Endothelial cell (in vitro differentiated cells): ENCODE data around the gene MAPK8IP2. TPM values are rescaled to one million over a fixed set of nuclear protein-coding genes. Genes with fewer than 3 reads are reported as not detected.

Experiments
- DNase-seq: peaks from one replicate; pipeline ENCODE4 v3.0.0; 2021; ENCODE audit warnings: low spot score
- H3K27ac Mint-ChIP-seq: one replicate; pipeline ENCODE4 v1.8.0; 2021; ENCODE audit warnings: mixed read lengths, inconsistent platforms; ENCODE audit not compliant: unreplicated experiment
- H3K27me3 Mint-ChIP-seq: one replicate; pipeline ENCODE4 v1.8.0; 2021; ENCODE audit warnings: mild to moderate bottlenecking, moderate library complexity, mixed read lengths, inconsistent platforms; ENCODE audit not compliant: unreplicated experiment
- H3K36me3 Mint-ChIP-seq: one replicate; pipeline ENCODE4 v1.8.0; 2021; ENCODE audit warnings: mild to moderate bottlenecking, low read depth, mixed read lengths, inconsistent platforms; ENCODE audit not compliant: unreplicated experiment
- H3K4me1 Mint-ChIP-seq: one replicate; pipeline ENCODE4 v1.8.0; 2021; ENCODE audit warnings: mild to moderate bottlenecking, mixed read lengths, inconsistent platforms; ENCODE audit not compliant: unreplicated experiment
- H3K4me3 Mint-ChIP-seq: one replicate; pipeline ENCODE4 v1.8.0; 2021; ENCODE audit warnings: mild to moderate bottlenecking, mixed read lengths, inconsistent platforms; ENCODE audit not compliant: unreplicated experiment
- H3K9me3 Mint-ChIP-seq: one replicate; pipeline ENCODE4 v1.8.0; 2021; ENCODE audit warnings: mixed read lengths, inconsistent platforms; ENCODE audit not compliant: unreplicated experiment
- total RNA-seq: library from RNA; stranded (reverse); fragmentation: NEBNext Ultra II Directional; extraction: Animal tissue kit (Norgen Biotek cat#: 25700); gene quantifications from one replicate; pipeline ENCODE4 v1.2.1, GENCODE V29; 2021; ENCODE audit not compliant: unreplicated experiment
- TF ChIP-seq, protein P1 (sequence below): fragments of 200-600 bp; sonication (generic); IDR thresholded peaks from one replicate; pipeline ENCODE4 v1.5.0; 2021; ENCODE audit warnings: antibody characterized with exemption; ENCODE audit not compliant: unreplicated experiment

MAPK8IP2 gene
- total RNA-seq, 1 donor from 2014 or later, result 0.69 TPM

DNA sequence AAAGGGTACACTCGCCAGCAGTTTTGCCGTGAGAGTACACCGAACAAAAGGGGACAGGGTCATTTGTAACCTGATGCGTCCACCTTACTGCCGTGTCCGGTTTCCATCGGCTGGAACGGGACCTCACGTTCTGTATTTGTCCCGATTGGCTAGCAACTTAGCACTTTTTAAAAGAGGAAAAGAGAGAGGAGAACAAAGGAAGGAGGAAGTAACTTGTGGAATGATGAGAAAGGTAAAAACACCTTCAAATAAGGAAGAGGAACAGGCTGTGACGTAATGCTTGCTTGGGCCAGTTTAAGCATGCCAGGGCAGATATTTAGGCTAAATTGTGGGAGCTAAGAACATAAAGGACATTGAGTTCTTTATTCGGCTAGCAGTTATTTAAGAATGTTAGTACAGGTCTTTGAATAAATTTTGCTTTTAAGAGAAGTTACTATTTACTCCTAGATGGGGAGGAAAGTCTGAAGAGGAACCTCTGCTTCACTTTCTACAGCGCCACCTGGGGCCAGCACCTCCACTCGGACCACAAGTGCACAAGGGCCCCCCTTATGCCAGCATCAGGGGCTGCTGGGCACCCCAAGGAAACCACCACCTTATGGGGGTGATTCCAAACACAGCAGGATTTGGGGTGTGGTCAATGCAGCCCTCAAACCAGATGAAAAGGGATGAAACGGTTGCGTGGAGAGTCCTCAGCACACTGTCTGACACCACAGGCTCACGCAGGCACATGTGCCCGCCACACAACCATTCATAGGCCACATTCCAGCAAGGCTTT is 21.5 kb downstream of the MAPK8IP2 start:
- H3K36me3 Mint-ChIP-seq, result peaks cover 8% of the 10 kb centered on the region

DNA sequence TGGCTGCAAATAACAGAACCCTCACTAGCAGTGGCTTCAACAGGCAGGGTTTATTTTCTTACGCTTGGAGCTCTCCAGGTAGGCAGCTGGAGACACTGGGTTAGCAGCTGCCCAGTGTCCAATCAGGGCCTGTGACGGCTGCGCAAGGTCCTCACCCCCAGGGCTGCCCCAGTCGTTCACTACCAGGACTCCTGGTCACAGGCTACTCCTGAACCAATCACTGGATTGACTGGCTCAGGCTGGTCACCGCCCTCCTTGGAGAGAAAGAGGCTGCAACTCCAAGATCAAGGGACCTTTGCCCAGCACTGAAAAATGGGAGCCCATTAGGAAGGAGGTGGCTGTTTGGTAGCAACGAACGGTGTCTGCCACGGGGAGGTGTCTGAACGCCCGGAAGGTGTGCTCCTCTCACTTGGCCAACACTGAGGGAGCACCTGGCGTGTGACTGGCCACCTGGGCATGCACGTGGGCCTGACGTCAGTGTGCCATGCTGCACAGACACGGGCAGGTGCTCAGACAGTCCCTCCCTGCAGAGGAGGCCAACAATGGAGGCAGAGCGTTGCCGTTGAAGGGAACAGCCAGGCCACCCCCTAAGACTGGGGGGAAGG is 22.2 kb downstream of the MAPK8IP2 start:
- Mint-ChIP-seq H3K27ac (no peak overlapping the region), H3K27me3 (peaks cover 9% of the 10 kb centered on the region), H3K4me1 (peaks cover 43% of the 10 kb centered on the region), H3K36me3 (peaks cover 8% of the 10 kb centered on the region), H3K9me3 (no peaks in the 10 kb centered on the region), H3K4me3 (no peak overlapping the region)
- TF ChIP-seq, protein P1, sequence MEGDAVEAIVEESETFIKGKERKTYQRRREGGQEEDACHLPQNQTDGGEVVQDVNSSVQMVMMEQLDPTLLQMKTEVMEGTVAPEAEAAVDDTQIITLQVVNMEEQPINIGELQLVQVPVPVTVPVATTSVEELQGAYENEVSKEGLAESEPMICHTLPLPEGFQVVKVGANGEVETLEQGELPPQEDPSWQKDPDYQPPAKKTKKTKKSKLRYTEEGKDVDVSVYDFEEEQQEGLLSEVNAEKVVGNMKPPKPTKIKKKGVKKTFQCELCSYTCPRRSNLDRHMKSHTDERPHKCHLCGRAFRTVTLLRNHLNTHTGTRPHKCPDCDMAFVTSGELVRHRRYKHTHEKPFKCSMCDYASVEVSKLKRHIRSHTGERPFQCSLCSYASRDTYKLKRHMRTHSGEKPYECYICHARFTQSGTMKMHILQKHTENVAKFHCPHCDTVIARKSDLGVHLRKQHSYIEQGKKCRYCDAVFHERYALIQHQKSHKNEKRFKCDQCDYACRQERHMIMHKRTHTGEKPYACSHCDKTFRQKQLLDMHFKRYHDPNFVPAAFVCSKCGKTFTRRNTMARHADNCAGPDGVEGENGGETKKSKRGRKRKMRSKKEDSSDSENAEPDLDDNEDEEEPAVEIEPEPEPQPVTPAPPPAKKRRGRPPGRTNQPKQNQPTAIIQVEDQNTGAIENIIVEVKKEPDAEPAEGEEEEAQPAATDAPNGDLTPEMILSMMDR, result no peak
- DNase-seq, result no peak

More for the DNA sequence above, 21.5 kb downstream of the MAPK8IP2 start:
- Mint-ChIP-seq H3K9me3 (no peaks in the 10 kb centered on the region), H3K4me3 (peak overlapping the region; percentile 62), H3K27me3 (peaks cover 9% of the 10 kb centered on the region), H3K4me1 (peaks cover 43% of the 10 kb centered on the region), H3K27ac (peak overlapping the region; percentile 87)
- TF ChIP-seq, protein P1, result no peak
- DNase-seq, result no peak

DNA sequence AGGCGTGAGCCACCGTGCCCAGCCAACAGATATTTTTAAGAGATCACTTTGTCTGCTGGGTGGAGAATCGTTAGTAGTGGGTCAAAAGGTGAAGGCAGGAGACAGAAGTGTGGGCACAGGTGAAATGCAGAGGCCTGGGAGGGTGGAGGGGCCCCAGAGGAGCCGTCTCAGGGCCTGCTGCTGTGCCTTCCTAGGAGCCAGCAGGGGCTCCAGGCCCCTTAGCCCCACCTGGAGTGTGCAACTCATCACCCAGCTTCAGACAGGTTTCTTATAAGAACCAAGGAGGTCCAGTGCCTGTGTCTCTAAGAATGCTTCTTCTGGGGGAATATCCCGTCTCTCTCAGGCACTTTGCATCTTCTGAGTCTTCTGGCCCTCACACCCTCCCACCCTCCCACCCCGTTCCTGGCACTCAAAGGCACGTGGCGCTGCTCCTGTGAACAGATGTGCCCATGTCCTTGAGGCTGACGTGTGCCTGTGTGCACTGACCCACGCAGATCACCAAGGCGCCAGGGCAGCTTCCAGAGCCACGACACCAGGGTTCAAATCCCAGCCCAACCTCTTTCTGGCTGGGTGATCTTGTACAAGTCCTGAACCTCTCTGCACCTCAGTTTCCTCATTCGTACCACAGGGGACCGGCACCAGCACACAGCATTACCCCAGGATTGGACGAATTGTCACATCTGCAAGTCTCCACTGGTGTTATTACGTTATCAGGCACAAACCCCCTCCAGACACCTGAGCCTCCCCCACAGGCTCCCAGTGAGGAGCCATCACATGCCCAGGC is 23.9 kb downstream of the MAPK8IP2 start:
- H3K27ac Mint-ChIP-seq, result no peak overlapping the region
- H3K4me1 Mint-ChIP-seq, result peaks cover 47% of the 10 kb centered on the region
- TF ChIP-seq, protein P1, result no peak
- peaks cover 13% of the 10 kb centered on the region for H3K36me3 Mint-ChIP-seq
- no peaks in the 10 kb centered on the region for H3K9me3 Mint-ChIP-seq
- DNase-seq, result no peak
- H3K4me3 Mint-ChIP-seq, result peak overlapping the region; percentile 62
- H3K27me3 Mint-ChIP-seq, result peaks cover 15% of the 10 kb centered on the region

DNA sequence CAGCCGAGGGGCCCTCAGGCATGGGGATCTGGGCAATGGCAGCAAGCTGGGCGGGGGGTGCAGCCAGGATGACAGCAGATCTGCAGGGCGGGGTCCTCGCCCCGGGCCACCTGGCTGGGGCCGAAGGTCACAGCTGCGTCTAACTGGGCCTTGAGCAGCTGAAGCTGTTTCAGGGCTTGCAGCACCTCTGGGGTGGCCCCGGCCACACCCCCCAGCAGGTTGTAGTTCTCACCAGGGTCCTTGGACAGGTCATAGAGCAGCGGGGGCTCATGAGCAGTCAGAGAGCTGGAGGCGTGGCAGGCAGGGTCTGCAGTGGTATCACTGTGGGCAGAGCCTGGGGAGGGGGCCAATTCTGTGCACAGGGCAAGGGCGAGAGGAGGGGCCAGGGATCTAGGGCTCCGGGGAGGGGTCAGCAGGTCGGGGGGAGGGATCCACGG is 24.6 kb downstream of the MAPK8IP2 start:
- no peak overlapping the region for H3K27ac Mint-ChIP-seq
- H3K9me3 Mint-ChIP-seq, result no peaks in the 10 kb centered on the region
- no peak overlapping the region for H3K4me3 Mint-ChIP-seq
- no peak for DNase-seq
- peaks cover 16% of the 10 kb centered on the region for H3K27me3 Mint-ChIP-seq
- peaks cover 46% of the 10 kb centered on the region for H3K4me1 Mint-ChIP-seq
- TF ChIP-seq, protein P1, result no peak
- peaks cover 13% of the 10 kb centered on the region for H3K36me3 Mint-ChIP-seq
